ENCODE results near the gene MRPS5. TPM values are rescaled to one million over a fixed set of nuclear protein-coding genes. Genes with fewer than 3 reads are reported as not detected.

Gene MRPS5
- total RNA-seq, 4 donors from 2014 or later, result 31.9 to 57.1 (median 36.8) TPM

GRCh38 chr2:95122197-95122551 is 566 bp upstream of the MRPS5 start:
- peaks cover 20% of the 10 kb centered on the region for H3K4me1 ChIP-seq
- H3K36me3 ChIP-seq, result no peaks in the 10 kb centered on the region
- DNase-seq (ENCODE audit: low spot score in 2 of 2), result no peak
- TF ChIP-seq, protein P1, sequence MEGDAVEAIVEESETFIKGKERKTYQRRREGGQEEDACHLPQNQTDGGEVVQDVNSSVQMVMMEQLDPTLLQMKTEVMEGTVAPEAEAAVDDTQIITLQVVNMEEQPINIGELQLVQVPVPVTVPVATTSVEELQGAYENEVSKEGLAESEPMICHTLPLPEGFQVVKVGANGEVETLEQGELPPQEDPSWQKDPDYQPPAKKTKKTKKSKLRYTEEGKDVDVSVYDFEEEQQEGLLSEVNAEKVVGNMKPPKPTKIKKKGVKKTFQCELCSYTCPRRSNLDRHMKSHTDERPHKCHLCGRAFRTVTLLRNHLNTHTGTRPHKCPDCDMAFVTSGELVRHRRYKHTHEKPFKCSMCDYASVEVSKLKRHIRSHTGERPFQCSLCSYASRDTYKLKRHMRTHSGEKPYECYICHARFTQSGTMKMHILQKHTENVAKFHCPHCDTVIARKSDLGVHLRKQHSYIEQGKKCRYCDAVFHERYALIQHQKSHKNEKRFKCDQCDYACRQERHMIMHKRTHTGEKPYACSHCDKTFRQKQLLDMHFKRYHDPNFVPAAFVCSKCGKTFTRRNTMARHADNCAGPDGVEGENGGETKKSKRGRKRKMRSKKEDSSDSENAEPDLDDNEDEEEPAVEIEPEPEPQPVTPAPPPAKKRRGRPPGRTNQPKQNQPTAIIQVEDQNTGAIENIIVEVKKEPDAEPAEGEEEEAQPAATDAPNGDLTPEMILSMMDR (IDR thresholded peaks at IDR 0.05), result no peak
- TF ChIP-seq EP300 (IDR thresholded peaks at IDR 0.05) (no peak), POLR2A (IDR thresholded peaks at IDR 0.05) (no peak), POLR2AphosphoS5 (IDR thresholded peaks at IDR 0.05) (no peak)
- H3K27me3 ChIP-seq, result no peaks in the 10 kb centered on the region
- H3K4me3 ChIP-seq, result peak overlapping the region; percentile 80
- 27% methylated on average over 5 of the region's 5 CpGs for WGBS
- no peaks in the 10 kb centered on the region for H3K9me3 ChIP-seq
- peak overlapping the region; percentile 94 for H3K27ac ChIP-seq

GRCh38 chr2:95121093-95121406 is 558 bp downstream of the MRPS5 start:
- Histone ChIP-seq H3K4me3 (peak overlapping the region; percentile 80), H3K27me3 (no peaks in the 10 kb centered on the region), H3K27ac (peak overlapping the region; percentile 94), H3K36me3 (peaks cover 5% of the 10 kb centered on the region), H3K9me3 (no peaks in the 10 kb centered on the region), H3K4me1 (peaks cover 20% of the 10 kb centered on the region)
- TF ChIP-seq EP300 (IDR thresholded peaks at IDR 0.05) (no peak), POLR2A (IDR thresholded peaks at IDR 0.05) (no peak), POLR2AphosphoS5 (IDR thresholded peaks at IDR 0.05) (no peak)
- TF ChIP-seq, protein P1 (IDR thresholded peaks at IDR 0.05), result no peak
- DNase-seq (ENCODE audit: low spot score in 2 of 2), result no peak
- WGBS, result under 1% methylated on average over 11 of the region's 11 CpGs

GRCh38 chr2:95115418-95115817 is 6.2 kb downstream of the MRPS5 start:
- no peak for TF ChIP-seq POLR2AphosphoS5 (IDR thresholded peaks at IDR 0.05)
- TF ChIP-seq, protein P1 (IDR thresholded peaks at IDR 0.05), result peak; percentile 14 to 63
- H3K27me3 ChIP-seq, result no peaks in the 10 kb centered on the region
- peaks cover 14% of the 10 kb centered on the region for H3K4me1 ChIP-seq
- H3K36me3 ChIP-seq, result peaks cover 39% of the 10 kb centered on the region
- H3K27ac ChIP-seq, result no peak overlapping the region
- H3K4me3 ChIP-seq, result no peak overlapping the region
- WGBS, result 25% methylated on average over 7 of the region's 7 CpGs
- DNase-seq (ENCODE audit: low spot score in 2 of 2), result no peak
- no peaks in the 10 kb centered on the region for H3K9me3 ChIP-seq

DNA sequence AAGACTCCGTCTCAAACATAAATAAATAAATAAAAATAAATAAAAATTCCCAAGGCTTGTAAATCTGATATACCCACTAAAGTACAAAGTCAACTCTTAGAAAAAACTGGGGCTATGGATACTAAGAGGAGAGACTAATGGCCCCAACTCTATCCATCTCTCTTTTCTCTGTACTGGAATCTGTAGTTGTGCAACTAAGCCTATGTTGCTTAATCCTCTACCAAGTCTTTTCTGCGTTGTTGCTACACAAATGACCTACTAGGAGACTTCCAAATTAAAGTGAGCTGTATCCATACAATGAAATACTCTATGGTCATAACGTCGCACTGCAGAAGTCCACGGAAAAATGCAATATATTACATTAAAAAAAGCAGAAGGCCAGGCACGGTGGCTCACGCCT is 8.1 kb downstream of the MRPS5 start:
- H3K4me3 ChIP-seq, result no peak overlapping the region
- WGBS, result 94% methylated on average over 7 of the region's 7 CpGs
- peaks cover 59% of the 10 kb centered on the region for H3K36me3 ChIP-seq

DNA sequence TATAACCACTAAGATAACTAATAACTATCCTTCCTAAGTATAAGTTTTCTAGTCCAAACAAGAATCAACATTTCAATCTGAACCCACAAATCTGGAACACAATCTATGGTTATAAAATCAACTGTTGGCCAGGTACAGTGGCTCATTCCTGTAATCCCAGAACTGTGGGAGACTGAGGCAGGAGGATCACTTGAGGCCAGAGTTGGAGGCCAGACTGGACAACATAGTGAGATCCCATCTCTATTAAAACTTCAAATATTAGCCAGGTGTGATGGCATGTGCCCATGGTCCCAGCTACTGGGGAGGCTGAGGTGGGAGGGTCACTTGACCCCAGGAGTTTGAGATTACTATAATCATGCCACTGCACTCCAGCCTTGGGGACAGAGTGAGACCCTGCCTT is 11.2 kb downstream of the MRPS5 start:
- Histone ChIP-seq H3K9me3 (no peaks in the 10 kb centered on the region), H3K27ac (no peak overlapping the region), H3K27me3 (no peaks in the 10 kb centered on the region), H3K4me3 (no peak overlapping the region), H3K36me3 (peaks cover 84% of the 10 kb centered on the region), H3K4me1 (peaks cover 4% of the 10 kb centered on the region)
- no peak for DNase-seq (ENCODE audit: low spot score in 2 of 2)
- TF ChIP-seq POLR2AphosphoS5 (IDR thresholded peaks at IDR 0.05) (no peak), POLR2A (IDR thresholded peaks at IDR 0.05) (no peak), EP300 (IDR thresholded peaks at IDR 0.05) (no peak)
- TF ChIP-seq, protein P1 (IDR thresholded peaks at IDR 0.05), result no peak

More for the DNA sequence above, 8.1 kb downstream of the MRPS5 start:
- Histone ChIP-seq H3K9me3 (no peaks in the 10 kb centered on the region), H3K4me1 (peaks cover 7% of the 10 kb centered on the region), H3K27me3 (no peaks in the 10 kb centered on the region), H3K27ac (no peak overlapping the region)
- no peak for TF ChIP-seq EP300 (IDR thresholded peaks at IDR 0.05)
- DNase-seq (ENCODE audit: low spot score in 2 of 2), result no peak

DNA sequence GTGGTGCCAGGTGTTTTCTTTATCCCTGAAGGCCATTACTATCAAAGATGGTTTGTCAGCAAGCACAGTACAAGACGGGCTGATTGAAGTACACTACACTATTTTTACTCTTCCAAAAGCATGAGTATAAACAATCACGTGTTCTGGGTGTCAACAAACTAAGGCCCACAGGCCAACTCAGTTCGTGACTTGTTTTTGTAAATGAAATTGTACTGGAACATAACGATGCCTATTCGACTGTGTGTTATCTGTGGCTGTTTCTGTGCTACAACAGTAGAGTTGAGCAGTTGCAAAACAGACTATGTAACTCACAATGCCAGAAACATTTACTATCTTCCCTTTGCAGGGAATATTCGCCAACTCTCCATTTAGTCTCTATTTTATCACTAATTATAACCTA is 12.3 kb downstream of the MRPS5 start:
- TF ChIP-seq POLR2A (IDR thresholded peaks at IDR 0.05), result no peak
- TF ChIP-seq, protein P1 (IDR thresholded peaks at IDR 0.05), result no peak
- no peak for TF ChIP-seq POLR2AphosphoS5 (IDR thresholded peaks at IDR 0.05)
- TF ChIP-seq EP300 (IDR thresholded peaks at IDR 0.05), result no peak
- Histone ChIP-seq H3K36me3 (peaks cover 88% of the 10 kb centered on the region), H3K4me1 (no peaks in the 10 kb centered on the region), H3K27me3 (no peaks in the 10 kb centered on the region), H3K9me3 (no peaks in the 10 kb centered on the region), H3K4me3 (no peak overlapping the region), H3K27ac (no peak overlapping the region)
- 86% methylated on average over 6 of the region's 6 CpGs for WGBS
- no peak for DNase-seq (ENCODE audit: low spot score in 2 of 2)

All from suprapubic skin (tissue), 4 donors.